Thyroid gland (tissue), 4 donors: ENCODE measurements around the gene HHAT. TPM values are rescaled to one million over a fixed set of nuclear protein-coding genes. Genes with fewer than 3 reads are reported as not detected.

ENCODE experiments used
- DNase-seq, 2 donors: peaks; one replicate each; pipeline ENCODE4 v3.0.0-alpha.2; 2019
- H3K27ac ChIP-seq, 3 donors: fragments of 200-600 bp; sonication (generic); 1 replicate in 2 of 3; 2 replicates in 1 of 3; pipeline ENCODE4 v1.5.1; 2016 to 2019; ENCODE audit warnings: mild to moderate bottlenecking in 1 of 3, moderate library complexity in 1 of 3
- H3K27me3 ChIP-seq: fragments of 200-600 bp; sonication (generic); one replicate; pipeline ENCODE4 v1.5.1; 2019
- H3K36me3 ChIP-seq, 2 donors: fragments of 200-600 bp; sonication (generic); one replicate each; pipeline ENCODE4 v1.5.1; 2016 to 2019
- H3K4me1 ChIP-seq, 2 donors: fragments of 200-600 bp; sonication (generic); one replicate each; pipeline ENCODE4 v1.5.1; 2017 to 2019
- H3K4me3 ChIP-seq, 3 donors: fragments of 200-600 bp; sonication (generic); replicated peaks in 1 of 3; 1 replicate in 2 of 3; 2 replicates in 1 of 3; pipeline ENCODE4 v1.5.1; 2016; ENCODE audit warnings: mild to moderate bottlenecking in 1 of 3
- H3K9me3 ChIP-seq: fragments of 200-600 bp; sonication (generic); one replicate; pipeline ENCODE4 v1.5.1; 2017
- CTCF ChIP-seq, 6 experiments: fragments of 200-600 bp in 3 of 6; fragments of 450-650 bp in 3 of 6; sonication (generic) in 3 of 6; IDR thresholded peaks; one replicate each; pipeline ENCODE4 v1.5.1; 2016 to 2019; ENCODE audit warnings: antibody characterized with exemption in 6 of 6, mild to moderate bottlenecking in 2 of 6, inconsistent platforms in 1 of 6, moderate library complexity in 1 of 6
- POLR2A ChIP-seq, 2 donors: fragments of 450-650 bp; IDR thresholded peaks; one replicate each; pipeline ENCODE4 v1.6.1; 2017; ENCODE audit warnings: antibody characterized with exemption in 2 of 2, mild to moderate bottlenecking in 2 of 2, moderate library complexity in 1 of 2
- WGBS, 2 donors: methylation state at CpG; one replicate each; pipeline ENCODE4 v1.1.5; 2017; 5-methylcytosine and 5-hydroxymethylcytosine counted together
- intact Hi-C: fragments of 100-400 bp; cut with DNase I; formaldehyde crosslinking; loops from one replicate; pipeline ENCODE4 v1.15.1; 2023
- total RNA-seq, 4 donors: library from RNA; depleted of rRNA; stranded (reverse); fragments of >200 nt; gene quantifications; one replicate each; pipeline ENCODE4 v1.2.3, GENCODE V29; 2016

Gene HHAT
- total RNA-seq, 4 donors from 2014 or later, result 7.9 to 15.9 (median 10.5) TPM

GRCh38 chr1:210437781-210438180 is 109.1 kb downstream of the HHAT start:
- Histone ChIP-seq H3K36me3 (no peaks in the 10 kb centered on the region), H3K9me3 (no peaks in the 10 kb centered on the region), H3K27ac (no peak overlapping the region), H3K27me3 (no peaks in the 10 kb centered on the region), H3K4me1 (no peaks in the 10 kb centered on the region), H3K4me3 (no peak overlapping the region)
- no peak for DNase-seq
- no peak for TF ChIP-seq POLR2A (IDR thresholded peaks at IDR 0.05)
- TF ChIP-seq CTCF (IDR thresholded peaks at IDR 0.05), result no peak
- intact Hi-C loops, result no loop called here
- 100% methylated on average over 1 of the region's 1 CpG for WGBS, 2 donors

GRCh38 chr1:210438928-210439841 is 110.5 kb downstream of the HHAT start:
- 83 to 84% methylated on average over 7 of the region's 7 CpGs for WGBS, 2 donors

DNA sequence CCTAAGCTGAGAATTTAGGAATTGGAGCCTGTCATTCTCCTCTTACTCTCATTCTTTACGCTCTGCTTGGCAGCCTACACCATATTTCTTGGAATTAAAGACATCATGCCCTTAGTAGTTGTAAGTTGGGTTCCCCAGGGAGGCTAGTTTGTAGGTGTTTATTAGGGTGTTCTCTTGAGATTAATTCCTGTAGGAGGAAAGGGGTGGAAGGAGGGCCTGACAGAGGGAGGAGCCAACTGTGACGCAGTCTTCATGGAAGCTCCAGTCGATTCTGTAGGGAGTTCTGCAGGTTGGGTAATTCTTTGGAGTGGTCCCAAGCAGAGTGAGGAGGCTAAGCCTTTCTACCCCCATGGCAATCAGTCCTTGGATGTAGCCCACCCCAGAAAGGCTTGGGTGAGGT is 111.4 kb downstream of the HHAT start:
- Histone ChIP-seq H3K9me3 (no peaks in the 10 kb centered on the region), H3K27me3 (no peaks in the 10 kb centered on the region), H3K27ac (no peak overlapping the region), H3K4me1 (no peaks in the 10 kb centered on the region), H3K36me3 (no peaks in the 10 kb centered on the region), H3K4me3 (no peak overlapping the region)
- TF ChIP-seq POLR2A (IDR thresholded peaks at IDR 0.05) (no peak), CTCF (IDR thresholded peaks at IDR 0.05) (no peak)
- intact Hi-C loops, result no loop called here
- 89 to 95% methylated on average over 3 of the region's 3 CpGs for WGBS, 2 donors
- DNase-seq, result no peak

More at GRCh38 chr1:210438928-210439841, 110.5 kb downstream of the HHAT start:
- H3K4me1 ChIP-seq, result no peaks in the 10 kb centered on the region
- H3K36me3 ChIP-seq, result no peaks in the 10 kb centered on the region
- H3K4me3 ChIP-seq, result no peak overlapping the region
- intact Hi-C loops, result no loop called here
- H3K9me3 ChIP-seq, result no peaks in the 10 kb centered on the region
- DNase-seq, result no peak
- no peaks in the 10 kb centered on the region for H3K27me3 ChIP-seq
- no peak overlapping the region for H3K27ac ChIP-seq
- TF ChIP-seq POLR2A (IDR thresholded peaks at IDR 0.05), result no peak
- TF ChIP-seq CTCF (IDR thresholded peaks at IDR 0.05), result no peak

- no peaks in the 10 kb centered on the region for H3K9me3 ChIP-seq
- no peaks in the 10 kb centered on the region for H3K27me3 ChIP-seq
- H3K36me3 ChIP-seq, result no peaks in the 10 kb centered on the region
- H3K27ac ChIP-seq, result no peak overlapping the region
- no peaks in the 10 kb centered on the region for H3K4me1 ChIP-seq
- intact Hi-C loops, result no loop called here
- TF ChIP-seq POLR2A (IDR thresholded peaks at IDR 0.05), result no peak
- no peak for TF ChIP-seq CTCF (IDR thresholded peaks at IDR 0.05)
- WGBS, 2 donors, result 90 to 100% methylated on average over 1 of the region's 1 CpG
- no peak overlapping the region for H3K4me3 ChIP-seq
- DNase-seq, result no peak
Measured at GRCh38 chr1:210441028-210441427, 112.3 kb downstream of the HHAT start.

- Histone ChIP-seq H3K27me3 (no peaks in the 10 kb centered on the region), H3K4me1 (no peaks in the 10 kb centered on the region), H3K4me3 (no peak overlapping the region), H3K27ac (no peak overlapping the region), H3K36me3 (no peaks in the 10 kb centered on the region), H3K9me3 (no peaks in the 10 kb centered on the region)
- TF ChIP-seq CTCF (IDR thresholded peaks at IDR 0.05) (no peak), POLR2A (IDR thresholded peaks at IDR 0.05) (no peak)
- intact Hi-C loops, result no loop called here
- no peak for DNase-seq
Measured at GRCh38 chr1:210445485-210445884, 116.8 kb downstream of the HHAT start.
